WTC11 (cell line): ENCODE data around the gene CEP20. TPM values are rescaled to one million over a fixed set of nuclear protein-coding genes. Genes with fewer than 3 reads are reported as not detected.
"Not testable (repeated sequence)": the region's sequence is repeated elsewhere in the genome, so short reads cannot be mapped to it uniquely, and the experiment has no call there.

Experiments used
- ATAC-seq: fragments of 200-7000 bp; cut with Tn5 transposase; 2 replicates; pipeline ENCODE4 v1.10.0; 2021; ENCODE audit warnings: mild to moderate bottlenecking, moderate library complexity
- CTCF ChIA-PET: fragments of 300-600 bp; sonication (Branson Sonifier 250); formaldehyde crosslinking; loops from one replicate; lab custom pipeline; 2021; ENCODE audit warnings: antibody characterized with exemption; lab: Charles Lee
- POLR2A ChIA-PET: fragments of 350-600 bp; sonication (Branson Sonifier 250); formaldehyde crosslinking; loops from one replicate; lab custom pipeline; 2021; ENCODE audit warnings: antibody characterized with exemption; lab: Charles Lee
- DNase-seq: peaks from one replicate; pipeline ENCODE4 v3.0.0; 2021; ENCODE audit warnings: low spot score
- H3K27ac Mint-ChIP-seq: 2 replicates; pipeline ENCODE4 v1.8.0; 2021; ENCODE audit warnings: mixed read lengths
- H3K27me3 Mint-ChIP-seq: 2 replicates; pipeline ENCODE4 v1.8.0; 2021; ENCODE audit warnings: low read depth, mild to moderate bottlenecking, moderate library complexity, mixed read lengths
- H3K36me3 Mint-ChIP-seq: 2 replicates; pipeline ENCODE4 v1.8.0; 2021; ENCODE audit warnings: mixed read lengths
- H3K4me1 Mint-ChIP-seq: 2 replicates; pipeline ENCODE4 v1.8.0; 2022; ENCODE audit warnings: mixed read lengths
- H3K4me3 Mint-ChIP-seq: 2 replicates; pipeline ENCODE4 v1.8.0; 2021; ENCODE audit warnings: mild to moderate bottlenecking, moderate library complexity, mixed read lengths
- H3K9me3 Mint-ChIP-seq: 2 replicates; pipeline ENCODE4 v1.8.0; 2021; ENCODE audit warnings: mixed read lengths
- CDX4 ChIP-seq: fragments of 250-450 bp; sonication (Bioruptor Pico); IDR thresholded peaks from 2 replicates; pipeline ENCODE4 v1.9.0; 2021; ENCODE audit warnings: moderate library complexity, mild to moderate bottlenecking, inconsistent platforms, borderline replicate concordance
- E2F1 ChIP-seq: sonication (generic); formaldehyde crosslinking; IDR thresholded peaks from 2 replicates; pipeline ENCODE4 v1.8.0; 2022; ENCODE audit warnings: mild to moderate bottlenecking, missing genetic modification reagents
- E2F4 ChIP-seq: sonication (generic); formaldehyde crosslinking; IDR thresholded peaks from 2 replicates; pipeline ENCODE4 v1.8.1; 2022; ENCODE audit warnings: low read depth, mild to moderate bottlenecking, moderate library complexity, missing genetic modification reagents, borderline replicate concordance
- EMX1 ChIP-seq: fragments of 250-450 bp; sonication (Bioruptor Pico); IDR thresholded peaks from 2 replicates; pipeline ENCODE4 v1.8.0; 2021; ENCODE audit warnings: mild to moderate bottlenecking
- GRHL2 ChIP-seq: fragments of 250-450 bp; sonication (Bioruptor Pico); IDR thresholded peaks from 2 replicates; pipeline ENCODE4 v1.8.0; 2022; ENCODE audit warnings: mild to moderate bottlenecking, moderate library complexity; ENCODE audit not compliant: insufficient replicate concordance, severe bottlenecking
- HMGA2 ChIP-seq: fragments of 250-450 bp; sonication (Bioruptor Pico); IDR thresholded peaks from 2 replicates; pipeline ENCODE4 v1.4.0; 2021; ENCODE audit warnings: mild to moderate bottlenecking, moderate library complexity
- MYBL2 ChIP-seq: sonication (generic); formaldehyde crosslinking; IDR thresholded peaks from 2 replicates; pipeline ENCODE4 v1.8.1; 2023; ENCODE audit warnings: mild to moderate bottlenecking, moderate library complexity, missing genetic modification reagents
- NFATC4 ChIP-seq: fragments of 250-450 bp; sonication (Bioruptor Pico); IDR thresholded peaks from 2 replicates; pipeline ENCODE4 v1.9.0; 2021; ENCODE audit warnings: mild to moderate bottlenecking
- NR3C1 ChIP-seq: sonication (generic); formaldehyde crosslinking; conservative IDR thresholded peaks from 2 replicates; pipeline ENCODE4 v1.8.1; 2023; ENCODE audit warnings: low read depth, mild to moderate bottlenecking, missing genetic modification reagents
- RELA ChIP-seq: sonication (generic); formaldehyde crosslinking; IDR thresholded peaks from 2 replicates; pipeline ENCODE4 v1.8.1; 2022; ENCODE audit warnings: missing genetic modification reagents, mild to moderate bottlenecking, borderline replicate concordance
- RORB ChIP-seq: fragments of 250-450 bp; sonication (Bioruptor Pico); IDR thresholded peaks from 2 replicates; pipeline ENCODE4 v1.9.0; 2021; ENCODE audit warnings: mild to moderate bottlenecking
- SMAD3 ChIP-seq: sonication (generic); formaldehyde crosslinking; IDR thresholded peaks from 2 replicates; pipeline ENCODE4 v1.8.0; 2022; ENCODE audit warnings: missing genetic modification reagents, mild to moderate bottlenecking, borderline replicate concordance
- TCF7 ChIP-seq: sonication (generic); formaldehyde crosslinking; IDR thresholded peaks from 2 replicates; pipeline ENCODE4 v1.8.0; 2022; ENCODE audit warnings: mild to moderate bottlenecking, low read depth, missing genetic modification reagents, moderate library complexity
- TP53 ChIP-seq: sonication (generic); formaldehyde crosslinking; IDR thresholded peaks from 2 replicates; pipeline ENCODE4 v1.8.1; 2023; ENCODE audit warnings: mild to moderate bottlenecking, missing genetic modification reagents
- USF2 ChIP-seq: sonication (generic); formaldehyde crosslinking; IDR thresholded peaks from 2 replicates; pipeline ENCODE4 v1.8.1; 2023; ENCODE audit warnings: mild to moderate bottlenecking, missing genetic modification reagents, moderate library complexity
- ZMAT4 ChIP-seq: fragments of 250-450 bp; sonication (Bioruptor Pico); IDR thresholded peaks from 2 replicates; pipeline ENCODE4 v1.9.0; 2021; ENCODE audit warnings: mild to moderate bottlenecking
- ZNF396 ChIP-seq: fragments of 250-450 bp; sonication (Bioruptor Pico); IDR thresholded peaks from 2 replicates; pipeline ENCODE4 v1.8.0; 2021; ENCODE audit warnings: mild to moderate bottlenecking, moderate library complexity, borderline replicate concordance
- total RNA-seq: library from RNA; stranded (reverse); gene quantifications from 3 replicates; pipeline ENCODE4 v1.2.3, GENCODE V29; 2021
- TF ChIP-seq, protein P1 (sequence below): sonication (generic); formaldehyde crosslinking; IDR thresholded peaks from 2 replicates; pipeline ENCODE4 v1.8.1; 2022; ENCODE audit warnings: low read depth, missing genetic modification reagents, borderline replicate concordance

The CEP20 gene
- total RNA-seq, 1 experiment from 2014 or later = 39.1 TPM

GRCh38 chr16:15854061-15854460 is 34.3 kb downstream of the CEP20 start (continued):
- no peak for TF ChIP-seq TP53 (CRISPR knock-in tag)
- TF ChIP-seq NFATC4 (CRISPR knock-in tag) = no peak
- no peak for TF ChIP-seq CDX4

DNA sequence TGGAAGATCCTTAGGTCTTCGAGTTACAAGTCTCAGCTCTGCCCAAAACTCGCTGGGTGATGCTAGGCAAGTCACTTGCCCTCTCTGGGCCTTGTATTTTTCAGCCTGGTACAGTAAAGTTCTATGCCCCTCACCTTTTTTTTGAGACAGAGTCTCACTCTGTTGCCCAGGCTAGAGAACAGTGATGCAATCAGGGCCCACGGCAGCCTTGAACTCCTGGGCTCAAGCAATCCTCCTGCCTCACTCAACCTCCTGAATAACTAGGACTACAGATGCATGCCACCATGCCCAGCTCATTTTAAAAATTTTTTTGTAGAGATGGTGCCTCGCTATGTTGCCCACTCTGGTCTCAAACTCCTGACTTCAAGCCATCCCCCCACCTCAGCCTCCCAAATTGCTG is 35.4 kb downstream of the CEP20 start:
- Mint-ChIP-seq H3K4me3 (no peak overlapping the region), H3K4me1 (peaks cover 5% of the 10 kb centered on the region)
- POLR2A ChIA-PET = no interaction called here
- TF ChIP-seq USF2 = no peak
- TF ChIP-seq, protein P1, sequence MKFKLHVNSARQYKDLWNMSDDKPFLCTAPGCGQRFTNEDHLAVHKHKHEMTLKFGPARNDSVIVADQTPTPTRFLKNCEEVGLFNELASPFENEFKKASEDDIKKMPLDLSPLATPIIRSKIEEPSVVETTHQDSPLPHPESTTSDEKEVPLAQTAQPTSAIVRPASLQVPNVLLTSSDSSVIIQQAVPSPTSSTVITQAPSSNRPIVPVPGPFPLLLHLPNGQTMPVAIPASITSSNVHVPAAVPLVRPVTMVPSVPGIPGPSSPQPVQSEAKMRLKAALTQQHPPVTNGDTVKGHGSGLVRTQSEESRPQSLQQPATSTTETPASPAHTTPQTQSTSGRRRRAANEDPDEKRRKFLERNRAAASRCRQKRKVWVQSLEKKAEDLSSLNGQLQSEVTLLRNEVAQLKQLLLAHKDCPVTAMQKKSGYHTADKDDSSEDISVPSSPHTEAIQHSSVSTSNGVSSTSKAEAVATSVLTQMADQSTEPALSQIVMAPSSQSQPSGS (CRISPR knock-in tag) = no peak
- TF ChIP-seq SMAD3 (CRISPR knock-in tag) = no peak
- TF ChIP-seq ZMAT4 (CRISPR knock-in tag) = no peak
- TF ChIP-seq, all 79 proteins: peak for 0
- H3K9me3 Mint-ChIP-seq = no peaks in the 10 kb centered on the region
- no peak overlapping the region for H3K27ac Mint-ChIP-seq
- H3K27me3 Mint-ChIP-seq = peaks cover 44% of the 10 kb centered on the region
- CTCF ChIA-PET = interaction anchor here (1.0 kb wide), 1 partner anchor 31 kb away, joined by 4 read pairs; no protein-coding TSS in a partner anchor
- H3K36me3 Mint-ChIP-seq = no peaks in the 10 kb centered on the region
- DNase-seq (no peak), ATAC-seq (no peak)

DNA sequence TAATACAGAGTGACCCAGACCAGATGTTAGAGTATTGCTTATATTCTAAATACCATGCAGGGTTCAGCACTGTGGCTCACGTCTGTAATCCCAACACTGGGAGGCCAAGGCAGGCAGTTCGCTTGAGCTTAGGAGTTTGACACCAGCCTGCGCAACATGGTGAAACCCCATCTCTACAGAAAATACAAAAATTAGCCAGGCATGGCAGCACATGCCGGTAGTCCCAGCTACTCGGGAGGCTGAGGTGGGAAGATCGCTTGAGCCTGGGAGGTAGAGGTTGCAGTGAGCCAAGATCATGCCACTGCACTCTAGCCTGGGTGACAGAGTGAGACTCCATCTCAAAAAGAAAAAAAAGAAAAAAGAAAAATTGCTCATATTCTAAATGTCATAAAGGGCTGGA is 37.8 kb downstream of the CEP20 start:
- ATAC-seq, H3K4me3 Mint-ChIP-seq, POLR2A ChIA-PET, H3K36me3 Mint-ChIP-seq, DNase-seq, H3K27ac Mint-ChIP-seq, H3K4me1 Mint-ChIP-seq, H3K9me3 Mint-ChIP-seq: not testable (repeated sequence)
- H3K27me3 Mint-ChIP-seq = peaks cover 20% of the 10 kb centered on the region
- CTCF ChIA-PET = interaction anchor here (2.8 kb wide), 1 partner anchor 73 kb away, joined by 9 read pairs; no protein-coding TSS in a partner anchor

GRCh38 chr16:15849209-15849981 is 39.0 kb downstream of the CEP20 start:
- DNase-seq = no peak
- TF ChIP-seq E2F4 (CRISPR knock-in tag) (no peak), TCF7 (CRISPR knock-in tag) (no peak), EMX1 (CRISPR knock-in tag) (no peak), RORB (no peak), RELA (no peak), NR3C1 (CRISPR knock-in tag) (no peak), GRHL2 (CRISPR knock-in tag) (no peak), E2F1 (CRISPR knock-in tag) (no peak), ZNF396 (CRISPR knock-in tag) (no peak), MYBL2 (no peak), HMGA2 (CRISPR knock-in tag) (no peak)
- TF ChIP-seq, protein P1 (CRISPR knock-in tag) = no peak

More at GRCh38 chr16:15849209-15849981, 39.0 kb downstream of the CEP20 start:
- no peak overlapping the region for H3K4me3 Mint-ChIP-seq
- no peaks in the 10 kb centered on the region for H3K4me1 Mint-ChIP-seq
- no peaks in the 10 kb centered on the region for H3K9me3 Mint-ChIP-seq
- ChIA-PET CTCF (interaction anchor here (0.6 to 2.8 kb wide), 4 partner anchors 25 to 90 kb away, joined by 3 to 9 read pairs (median 8); no protein-coding TSS in a partner anchor), POLR2A (no interaction called here)
- H3K27me3 Mint-ChIP-seq = peaks cover 10% of the 10 kb centered on the region; the same call in 1 of the 2 replicates
- H3K27ac Mint-ChIP-seq = no peak overlapping the region
- ATAC-seq = no peak
- H3K36me3 Mint-ChIP-seq = no peaks in the 10 kb centered on the region
